PC-9 (cell line): Measurements from ENCODE around the gene USP24.

ENCODE experiments used
- EZH2 ChIP-seq: fragments of 200-600 bp; sonication (generic); IDR thresholded peaks from 2 replicates; pipeline ENCODE4 v1.8.0; 2017; ENCODE audit warnings: antibody characterized with exemption, low read depth
- TF ChIP-seq, protein P1 (sequence below): fragments of 200-600 bp; sonication (generic); conservative IDR thresholded peaks from 2 replicates; pipeline ENCODE4 v1.6.1; 2017; ENCODE audit warnings: mixed run types, antibody characterized with exemption, mild to moderate bottlenecking, moderate library complexity

- TF ChIP-seq, protein P1, sequence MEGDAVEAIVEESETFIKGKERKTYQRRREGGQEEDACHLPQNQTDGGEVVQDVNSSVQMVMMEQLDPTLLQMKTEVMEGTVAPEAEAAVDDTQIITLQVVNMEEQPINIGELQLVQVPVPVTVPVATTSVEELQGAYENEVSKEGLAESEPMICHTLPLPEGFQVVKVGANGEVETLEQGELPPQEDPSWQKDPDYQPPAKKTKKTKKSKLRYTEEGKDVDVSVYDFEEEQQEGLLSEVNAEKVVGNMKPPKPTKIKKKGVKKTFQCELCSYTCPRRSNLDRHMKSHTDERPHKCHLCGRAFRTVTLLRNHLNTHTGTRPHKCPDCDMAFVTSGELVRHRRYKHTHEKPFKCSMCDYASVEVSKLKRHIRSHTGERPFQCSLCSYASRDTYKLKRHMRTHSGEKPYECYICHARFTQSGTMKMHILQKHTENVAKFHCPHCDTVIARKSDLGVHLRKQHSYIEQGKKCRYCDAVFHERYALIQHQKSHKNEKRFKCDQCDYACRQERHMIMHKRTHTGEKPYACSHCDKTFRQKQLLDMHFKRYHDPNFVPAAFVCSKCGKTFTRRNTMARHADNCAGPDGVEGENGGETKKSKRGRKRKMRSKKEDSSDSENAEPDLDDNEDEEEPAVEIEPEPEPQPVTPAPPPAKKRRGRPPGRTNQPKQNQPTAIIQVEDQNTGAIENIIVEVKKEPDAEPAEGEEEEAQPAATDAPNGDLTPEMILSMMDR: no peak
- no peak for TF ChIP-seq EZH2
Observed at GRCh38 chr1:55259911-55260609, 44.9 kb upstream of the USP24 start.
